Fibroblast of the aortic adventitia (primary cell): Measurements from ENCODE around the gene PRG3. TPM values are rescaled to one million over a fixed set of nuclear protein-coding genes. Genes with fewer than 3 reads are reported as not detected.

Experiments
- DNase-seq: peaks from one replicate; pipeline ENCODE4 v3.0.0-alpha.2; 2010; ENCODE audit warnings: low read depth
- H3K4me3 ChIP-seq: 2 replicates; pipeline ENCODE4 v1.5.1; 2011; ENCODE audit warnings: low read depth, mild to moderate bottlenecking, control low read depth, low read length, moderate library complexity
- total RNA-seq: library from RNA; depleted of rRNA; stranded (reverse); fragments of >200 nt; gene quantifications from 2 replicates; pipeline ENCODE4 v1.2.3, GENCODE V29; 2012; ENCODE audit warnings: low replicate concordance
- TF ChIP-seq, protein P1 (sequence below): IDR thresholded peaks from 2 replicates; pipeline ENCODE4 v1.5.1; 2011; ENCODE audit warnings: mild to moderate bottlenecking, low read length, control low read depth, inconsistent platforms; ENCODE audit not compliant: insufficient read depth

Gene PRG3
- total RNA-seq, 1 donor: not detected

DNA sequence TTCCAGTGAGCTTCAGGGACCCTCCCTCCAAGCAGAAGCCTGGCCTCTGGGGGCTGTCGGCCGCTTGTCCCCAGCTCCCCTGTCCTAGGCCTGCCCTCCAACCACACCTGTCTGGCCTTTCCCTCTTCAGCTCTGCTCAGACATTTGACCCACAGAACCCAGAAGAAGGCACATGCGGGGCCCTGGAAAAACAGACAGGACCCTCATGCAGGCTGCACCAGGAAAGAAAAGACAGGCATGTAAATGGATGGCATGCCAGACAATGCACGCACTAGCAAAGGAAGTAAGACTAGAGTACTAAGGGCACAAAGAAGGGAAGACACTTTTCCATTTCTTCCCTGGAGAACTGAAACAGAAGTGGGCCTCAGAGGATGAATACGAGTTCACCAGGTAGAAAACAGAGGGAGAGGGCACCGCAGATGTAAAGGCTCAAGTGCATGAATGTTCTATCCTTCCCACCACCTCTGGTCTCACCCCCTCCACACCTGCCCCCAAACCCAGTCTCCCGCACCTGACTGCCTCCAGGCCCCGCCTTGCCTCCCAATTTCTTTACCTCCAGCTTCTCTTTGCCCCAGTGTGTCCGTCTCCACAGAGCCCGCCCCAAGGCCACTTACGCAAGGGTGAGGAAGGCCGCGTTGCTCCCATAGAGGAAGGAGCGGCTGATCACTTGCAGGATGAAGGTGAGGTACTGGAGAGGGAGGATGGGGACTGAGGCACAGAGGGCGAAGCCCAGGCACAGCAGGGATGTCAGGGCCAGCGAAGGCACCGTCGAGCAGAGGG, 28.6 kb upstream of the PRG3 start:
- DNase-seq: no peak
- TF ChIP-seq, protein P1, sequence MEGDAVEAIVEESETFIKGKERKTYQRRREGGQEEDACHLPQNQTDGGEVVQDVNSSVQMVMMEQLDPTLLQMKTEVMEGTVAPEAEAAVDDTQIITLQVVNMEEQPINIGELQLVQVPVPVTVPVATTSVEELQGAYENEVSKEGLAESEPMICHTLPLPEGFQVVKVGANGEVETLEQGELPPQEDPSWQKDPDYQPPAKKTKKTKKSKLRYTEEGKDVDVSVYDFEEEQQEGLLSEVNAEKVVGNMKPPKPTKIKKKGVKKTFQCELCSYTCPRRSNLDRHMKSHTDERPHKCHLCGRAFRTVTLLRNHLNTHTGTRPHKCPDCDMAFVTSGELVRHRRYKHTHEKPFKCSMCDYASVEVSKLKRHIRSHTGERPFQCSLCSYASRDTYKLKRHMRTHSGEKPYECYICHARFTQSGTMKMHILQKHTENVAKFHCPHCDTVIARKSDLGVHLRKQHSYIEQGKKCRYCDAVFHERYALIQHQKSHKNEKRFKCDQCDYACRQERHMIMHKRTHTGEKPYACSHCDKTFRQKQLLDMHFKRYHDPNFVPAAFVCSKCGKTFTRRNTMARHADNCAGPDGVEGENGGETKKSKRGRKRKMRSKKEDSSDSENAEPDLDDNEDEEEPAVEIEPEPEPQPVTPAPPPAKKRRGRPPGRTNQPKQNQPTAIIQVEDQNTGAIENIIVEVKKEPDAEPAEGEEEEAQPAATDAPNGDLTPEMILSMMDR: no peak
- no peak overlapping the region for H3K4me3 ChIP-seq

DNA sequence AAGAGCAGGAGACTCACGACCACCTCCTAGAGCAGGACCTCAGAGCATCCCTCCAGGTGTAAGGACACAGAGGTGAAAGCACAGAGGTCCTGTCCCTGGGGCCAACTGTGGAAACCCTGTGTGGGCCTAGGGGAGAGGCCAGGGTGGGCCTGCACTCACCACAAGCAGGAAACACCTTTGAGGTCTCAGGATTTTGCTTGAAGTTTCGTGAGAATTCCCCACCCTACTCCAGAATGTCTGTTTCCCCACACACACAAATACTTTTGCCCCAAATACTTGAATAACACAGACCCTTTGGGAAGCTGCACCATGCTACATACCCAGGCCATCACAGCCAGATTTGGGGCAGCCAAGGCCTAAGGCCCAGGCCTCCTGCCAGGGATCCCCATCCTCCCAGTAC, 27.8 kb upstream of the PRG3 start:
- no peak for DNase-seq
- H3K4me3 ChIP-seq: no peak overlapping the region
- TF ChIP-seq, protein P1: no peak

DNA sequence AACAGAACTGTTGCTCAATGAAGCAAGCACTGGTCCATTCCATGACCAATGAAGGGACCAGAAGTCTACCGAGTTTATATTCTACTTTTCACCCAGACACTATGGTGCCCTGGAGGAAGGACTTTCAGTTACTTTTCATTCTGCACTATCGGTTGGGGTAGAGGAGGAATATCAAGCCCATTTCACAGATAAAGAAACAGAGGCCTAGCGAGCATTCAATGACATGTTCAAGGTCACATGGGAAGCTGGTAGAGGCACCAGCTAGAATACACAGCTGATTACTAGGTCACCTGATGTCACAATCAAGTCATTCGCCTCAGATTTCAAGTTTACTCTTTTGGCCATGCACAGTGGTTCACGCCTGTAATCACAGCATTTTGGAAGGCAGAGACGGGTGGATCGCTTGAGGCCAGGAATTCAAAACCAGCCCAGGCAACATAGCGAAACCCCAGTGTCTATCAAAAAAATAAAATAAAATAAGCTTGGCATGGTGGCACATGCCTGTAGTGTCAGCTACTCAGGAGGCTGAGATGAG, 27.1 kb upstream of the PRG3 start:
- no peak for DNase-seq
- no peak overlapping the region for H3K4me3 ChIP-seq
- TF ChIP-seq, protein P1: no peak

DNA sequence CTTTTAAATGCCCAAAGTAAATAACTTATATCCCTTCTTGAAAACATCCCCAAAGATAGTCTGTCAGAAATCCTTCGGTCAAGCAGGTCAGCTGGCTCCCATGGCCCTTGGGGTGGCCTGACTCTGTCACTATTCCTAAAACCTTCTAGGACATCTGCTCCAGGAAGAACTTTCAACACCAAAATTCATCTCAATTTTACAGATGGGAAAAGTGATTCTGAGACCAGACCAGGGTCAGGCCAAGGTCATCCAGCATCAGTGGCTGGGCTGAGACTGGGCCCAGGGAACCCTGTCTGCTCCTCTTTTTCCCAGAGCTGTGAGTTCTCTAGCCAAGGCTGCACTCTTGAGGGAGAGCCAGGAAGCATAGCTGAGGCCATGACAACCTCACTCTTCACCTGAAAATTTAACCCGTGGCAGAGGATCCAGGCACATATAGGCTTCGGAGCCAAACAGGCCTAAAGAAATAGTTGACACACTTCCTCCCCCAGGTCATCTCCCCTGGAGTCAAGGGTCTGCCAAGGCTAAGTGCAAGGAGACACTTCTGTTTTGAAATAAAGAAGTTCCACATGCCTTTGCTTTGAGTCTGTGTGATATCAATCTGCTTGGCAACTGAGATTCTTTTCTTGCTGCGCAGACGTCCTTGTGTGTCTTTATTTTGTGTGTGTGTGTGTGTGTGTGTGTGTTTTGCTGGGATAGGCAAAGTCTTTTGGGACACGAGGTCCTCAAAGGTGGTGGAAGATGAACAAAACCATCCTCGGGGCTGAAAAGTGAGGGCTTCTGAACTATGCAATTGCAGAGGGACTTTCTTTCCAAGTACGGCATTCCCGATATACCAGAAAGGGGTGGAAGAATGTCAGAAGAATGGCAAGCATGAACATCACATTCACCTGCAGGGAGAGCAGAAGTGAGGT, 26.3 kb upstream of the PRG3 start:
- no peak for DNase-seq
- H3K4me3 ChIP-seq: no peak overlapping the region
- TF ChIP-seq, protein P1: no peak

DNA sequence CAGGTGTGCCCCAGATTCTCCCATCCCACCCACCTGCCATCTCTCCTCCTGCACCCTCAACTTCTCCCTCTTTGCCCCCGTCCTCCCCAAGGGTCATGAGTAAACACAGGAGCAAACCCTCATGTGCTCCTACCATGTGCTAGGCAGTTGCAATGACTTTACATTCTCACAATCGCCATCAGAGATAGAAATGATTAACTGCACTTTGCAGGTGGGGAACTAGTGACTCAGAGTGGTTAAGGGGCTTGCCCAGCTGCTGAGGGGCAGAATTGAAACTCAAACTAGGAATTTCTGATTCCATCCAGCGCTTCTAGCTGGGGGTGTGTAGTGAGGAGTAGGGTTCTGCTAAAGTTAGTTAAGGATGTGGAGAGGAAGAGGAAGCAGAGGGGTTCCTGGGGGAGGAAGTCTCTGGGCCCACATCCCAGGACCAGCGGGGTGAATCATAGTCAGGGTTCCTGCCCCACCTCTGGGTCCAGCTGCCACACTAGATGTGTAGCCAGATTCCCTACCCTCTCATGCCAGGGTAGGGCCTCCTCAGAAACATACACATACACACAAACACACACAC, 25.5 kb upstream of the PRG3 start:
- peak; percentile 15 for DNase-seq
- TF ChIP-seq, protein P1: no peak

DNA sequence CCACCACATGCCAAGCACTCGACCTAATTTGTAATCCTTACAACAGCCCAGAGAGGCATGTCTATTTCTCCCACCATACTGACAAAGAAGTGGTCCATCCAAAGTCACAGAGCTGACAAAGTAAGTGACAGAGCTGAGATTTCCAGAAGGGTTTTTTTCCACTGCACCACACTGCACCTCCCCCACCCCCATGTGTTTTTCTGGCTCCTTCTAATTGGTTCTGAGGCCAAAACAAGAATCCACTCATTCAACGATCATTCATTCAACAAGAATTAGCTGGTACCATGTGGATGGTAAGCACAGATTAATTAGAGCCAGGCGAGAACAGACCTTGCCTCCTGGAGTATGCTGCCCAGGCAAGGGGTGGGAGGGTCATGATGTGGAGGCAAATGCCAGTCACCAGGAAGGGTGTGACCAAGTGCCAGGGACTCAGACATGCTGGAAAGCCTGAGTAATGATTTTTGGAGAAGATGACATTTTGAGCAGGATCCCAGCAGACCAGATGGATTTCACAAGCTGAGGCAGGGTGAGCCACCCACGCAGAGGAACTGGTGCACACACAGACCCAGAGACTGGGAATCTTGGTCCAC, 24.4 kb upstream of the PRG3 start:
- TF ChIP-seq, protein P1: no peak
- no peak overlapping the region for H3K4me3 ChIP-seq
- DNase-seq: no peak

More for the DNA sequence above, 25.5 kb upstream of the PRG3 start:
- H3K4me3 ChIP-seq: no peak overlapping the region
